B cell (primary cell): ENCODE measurements around the gene C19orf47.

Experiments used
- CTCF ChIP-seq: fragments of 200-600 bp; IDR thresholded peaks from one replicate; pipeline ENCODE4 v1.8.0; 2022; ENCODE audit warnings: antibody characterized with exemption, mild to moderate bottlenecking
- EZH2 ChIP-seq: IDR thresholded peaks from 2 replicates; pipeline ENCODE4 v1.6.1; 2012; ENCODE audit warnings: borderline replicate concordance, low read depth, mild to moderate bottlenecking, moderate library complexity, low read length; ENCODE audit not compliant: insufficient read depth, poor library complexity, severe bottlenecking

- TF ChIP-seq CTCF (no peak), EZH2 (no peak)
These were observed 65.3 kb downstream of the C19orf47 start for GRCh38 chr19:40282920-40283319.
